HEK293 (cell line): ENCODE data around the gene GPS1.

Experiments used
- CTCF ChIA-PET: fragments of 350-600 bp; formaldehyde crosslinking; extraction: SDS; loops from one replicate; lab custom pipeline; 2021; ENCODE audit warnings: antibody characterized with exemption; lab: Yijun Ruan, JAX
- POLR2A ChIA-PET: fragments of 300-600 bp; formaldehyde crosslinking; extraction: SDS; loops from one replicate; lab custom pipeline; 2020; ENCODE audit warnings: antibody characterized with exemption, inconsistent platforms; lab: Yijun Ruan, JAX
- H3K27ac ChIP-seq: fragments of 200-500 bp; sonication (Bioruptor generic); 2 replicates; pipeline ENCODE4 v1.5.1; 2014; ENCODE audit warnings: low read depth, low read length, control low read depth, inconsistent platforms; ENCODE audit errors: extremely low read depth
- H3K36me3 ChIP-seq, 2 experiments: fragments of 200-500 bp in 1 of 2; sonication (Bioruptor generic) in 1 of 2; 1 replicate in 1 of 2; 2 replicates in 1 of 2; pipeline ENCODE4 v1.5.1; 2014 to 2017; ENCODE audit warnings: inconsistent platforms in 2 of 2, low read length in 2 of 2; ENCODE audit not compliant: control insufficient read depth in 2 of 2, insufficient read depth in 1 of 2
- H3K4me1 ChIP-seq: fragments of 200-500 bp; sonication (Bioruptor generic); 2 replicates; pipeline ENCODE4 v1.5.1; 2014; ENCODE audit warnings: mild to moderate bottlenecking, low read length, inconsistent platforms; ENCODE audit not compliant: control insufficient read depth, insufficient read depth
- H3K4me3 ChIP-seq: 2 replicates; pipeline ENCODE4 v1.5.1; 2011; ENCODE audit warnings: low read depth, mild to moderate bottlenecking, control low read depth, low read length, moderate library complexity
- H3K9me3 ChIP-seq: fragments of 200-500 bp; sonication (Bioruptor generic); 2 replicates; pipeline ENCODE4 v1.5.1; 2014; ENCODE audit warnings: low read depth, low read length, inconsistent platforms; ENCODE audit not compliant: control insufficient read depth, insufficient read depth
- HIC1 ChIP-seq: fragments of 450-650 bp; formaldehyde crosslinking; IDR thresholded peaks from 2 replicates; pipeline ENCODE4 v1.5.1; 2016; ENCODE audit warnings: missing biosample characterization, missing genetic modification characterization
- HOXA7 ChIP-seq: sonication (generic); formaldehyde crosslinking; IDR thresholded peaks from 2 replicates; pipeline ENCODE4 v1.8.1; 2022; ENCODE audit warnings: missing genetic modification reagents, borderline replicate concordance
- KLF8 ChIP-seq: fragments of 450-650 bp; formaldehyde crosslinking; IDR thresholded peaks from 2 replicates; pipeline ENCODE4 v1.5.1; 2016; ENCODE audit warnings: missing biosample characterization, missing genetic modification characterization
- PATZ1 ChIP-seq: fragments of 450-650 bp; formaldehyde crosslinking; IDR thresholded peaks from 2 replicates; pipeline ENCODE4 v1.5.1; 2016; ENCODE audit warnings: missing biosample characterization, missing genetic modification characterization
- SP3 ChIP-seq: fragments of 450-650 bp; formaldehyde crosslinking; IDR thresholded peaks from 2 replicates; pipeline ENCODE4 v1.5.1; 2016; ENCODE audit warnings: missing biosample characterization, missing genetic modification characterization
- ZFHX2 ChIP-seq: fragments of 450-650 bp; formaldehyde crosslinking; conservative IDR thresholded peaks from 2 replicates; pipeline ENCODE4 v1.5.1; 2016; ENCODE audit warnings: missing biosample characterization, missing genetic modification characterization
- ZFP3 ChIP-seq: fragments of 450-650 bp; formaldehyde crosslinking; IDR thresholded peaks from 2 replicates; pipeline ENCODE4 v1.5.1; 2016; ENCODE audit warnings: low read depth, missing biosample characterization, missing genetic modification characterization
- ZFP41 ChIP-seq: fragments of 450-650 bp; formaldehyde crosslinking; IDR thresholded peaks from 2 replicates; pipeline ENCODE4 v1.5.1; 2016; ENCODE audit warnings: missing biosample characterization, missing genetic modification characterization, borderline replicate concordance
- ZNF121 ChIP-seq: fragments of 450-650 bp; formaldehyde crosslinking; IDR thresholded peaks from 2 replicates; pipeline ENCODE4 v1.5.1; 2016; ENCODE audit warnings: missing biosample characterization, missing genetic modification characterization
- ZNF138 ChIP-seq: fragments of 450-650 bp; formaldehyde crosslinking; IDR thresholded peaks from 2 replicates; pipeline ENCODE4 v1.5.1; 2016; ENCODE audit warnings: missing biosample characterization, missing genetic modification characterization, borderline replicate concordance
- ZNF146 ChIP-seq: fragments of 450-650 bp; formaldehyde crosslinking; IDR thresholded peaks from 2 replicates; pipeline ENCODE4 v1.5.1; 2016; ENCODE audit warnings: missing biosample characterization, missing genetic modification characterization
- ZNF266 ChIP-seq: fragments of 450-650 bp; formaldehyde crosslinking; IDR thresholded peaks from 2 replicates; pipeline ENCODE4 v1.5.1; 2016; ENCODE audit warnings: missing biosample characterization, missing genetic modification characterization, low read depth
- ZNF473 ChIP-seq: fragments of 450-650 bp; formaldehyde crosslinking; IDR thresholded peaks from 2 replicates; pipeline ENCODE4 v1.5.1; 2017; ENCODE audit warnings: missing biosample characterization, missing genetic modification characterization
- ZNF555 ChIP-seq: fragments of 450-650 bp; formaldehyde crosslinking; conservative IDR thresholded peaks from 2 replicates; pipeline ENCODE4 v1.5.1; 2017; ENCODE audit warnings: missing biosample characterization, mild to moderate bottlenecking, missing genetic modification characterization, inconsistent platforms

Gene GPS1

GRCh38 chr17:82083009-82083408, 31.3 kb downstream of the GPS1 start:
- Histone ChIP-seq H3K27ac (peak overlapping the region; percentile 12; the same call in 1 of the 2 replicates), H3K4me3 (no peak overlapping the region), H3K9me3 (no peaks in the 10 kb centered on the region), H3K36me3 (peaks cover 24 to 98% of the 10 kb centered on the region in 2 experiments), H3K4me1 (no peaks in the 10 kb centered on the region)
- TF ChIP-seq HIC1 (tag by site-specific recombination) (peak; percentile 9; the same call in 1 of the 2 replicates), SP3 (tag by site-specific recombination) (no peak), KLF8 (tag by site-specific recombination) (0 out of 2 replicates have a peak, but pooled peaks have one; percentile 14)
- ChIA-PET CTCF (interaction anchor here (0.8 kb wide), 1 partner anchor 158 kb away, joined by 4 read pairs; no protein-coding TSS in a partner anchor), POLR2A (no interaction called here)

GRCh38 chr17:82083533-82084359, 32.0 kb downstream of the GPS1 start:
- Histone ChIP-seq H3K9me3 (no peaks in the 10 kb centered on the region), H3K27ac (peak overlapping the region; percentile 12; the same call in 1 of the 2 replicates), H3K4me1 (no peaks in the 10 kb centered on the region), H3K36me3 (peaks cover 23 to 98% of the 10 kb centered on the region in 2 experiments), H3K4me3 (no peak overlapping the region)
- TF ChIP-seq ZFP3 (tag by site-specific recombination) = no peak
- TF ChIP-seq PATZ1 (tag by site-specific recombination) = 0 out of 2 replicates have a peak, but pooled peaks have one; percentile 37
- TF ChIP-seq ZNF555 (tag by site-specific recombination) = no peak
- 0 out of 2 replicates have a peak, but pooled peaks have one; percentile 6 for TF ChIP-seq KLF8 (tag by site-specific recombination)
- peak; percentile 41 for TF ChIP-seq ZFHX2 (tag by site-specific recombination)
- no peak for TF ChIP-seq ZNF473 (tag by site-specific recombination)
- TF ChIP-seq HOXA7 (CRISPR knock-in tag) = no peak
- no peak for TF ChIP-seq ZNF121 (tag by site-specific recombination)
- TF ChIP-seq ZFP41 (tag by site-specific recombination) = no peak
- TF ChIP-seq ZNF146 (tag by site-specific recombination) = no peak
- ChIA-PET CTCF (no interaction called here), POLR2A (no interaction called here)

GRCh38 chr17:82084373-82085030, 32.8 kb downstream of the GPS1 start:
- H3K36me3 ChIP-seq = peaks cover 19 to 100% of the 10 kb centered on the region in 2 experiments
- TF ChIP-seq ZNF266 (tag by site-specific recombination) (no peak), ZNF138 (tag by site-specific recombination) (no peak), HIC1 (tag by site-specific recombination) (peak; percentile 55)
- H3K4me3 ChIP-seq = no peak overlapping the region
- CTCF ChIA-PET = no interaction called here
- H3K9me3 ChIP-seq = no peaks in the 10 kb centered on the region
- no peak overlapping the region for H3K27ac ChIP-seq
- POLR2A ChIA-PET = interaction anchor here (1.2 to 1.4 kb wide), 2 partner anchors 14 to 47 kb away, joined by 3 read pairs; partner anchors contain the start of gene DCXR
- no peaks in the 10 kb centered on the region for H3K4me1 ChIP-seq
